T-helper 2 cell (primary cell): ENCODE measurements around the gene SLC7A9.
"Not testable (repeated sequence)": the region's sequence is repeated elsewhere in the genome, so short reads cannot be mapped to it uniquely, and the experiment has no call there.

Source experiments
- DNase-seq, 5 experiments: peaks; one replicate each; pipeline versions ENCODE4 v3.0.0 to v3.0.0-alpha.2; 2012 to 2022
- total RNA-seq, 2 donors: gene quantifications; one replicate each; lab custom pipeline; 2026; lab: John Stamatoyannopoulos, UW

SLC7A9 gene
- total RNA-seq, result 0 to 0.20 reads per million in 2 donors

GRCh38 chr19:32869369-32869965, at the start of gene SLC7A9:
SLC7A9 (minus strand) TSS chr19:32869767; CDS start chr19:32868534, 1,233 bp downstream.
- no peak for DNase-seq

- no peak for DNase-seq
Measured at GRCh38 chr19:32919365-32919764, 49.8 kb upstream of the SLC7A9 start.

GRCh38 chr19:32917616-32917996, 48.0 kb upstream of the SLC7A9 start:
- no peak for DNase-seq

- DNase-seq, result no peak
Measured at GRCh38 chr19:32916969-32917615, 47.5 kb upstream of the SLC7A9 start.

- DNase-seq, result no peak
Measured at GRCh38 chr19:32914879-32915660, 45.5 kb upstream of the SLC7A9 start.

- no peak for DNase-seq
Measured at GRCh38 chr19:32911467-32911866, 41.9 kb upstream of the SLC7A9 start.

GRCh38 chr19:32910874-32911273, 41.3 kb upstream of the SLC7A9 start:
- DNase-seq, result no peak

- DNase-seq, result no peak
Measured at GRCh38 chr19:32910094-32910493, 40.5 kb upstream of the SLC7A9 start.

GRCh38 chr19:32909257-32909656, 39.7 kb upstream of the SLC7A9 start:
- no peak for DNase-seq

GRCh38 chr19:32908641-32909190, 39.1 kb upstream of the SLC7A9 start:
- DNase-seq, result no peak

- no peak for DNase-seq
Measured at GRCh38 chr19:32902448-32902847, 32.9 kb upstream of the SLC7A9 start.

GRCh38 chr19:32901504-32902161, 32.1 kb upstream of the SLC7A9 start:
- DNase-seq, result no peak

- DNase-seq, result no peak
Measured at GRCh38 chr19:32896516-32897214, 27.1 kb upstream of the SLC7A9 start.

GRCh38 chr19:32895384-32895783, 25.8 kb upstream of the SLC7A9 start:
- DNase-seq, result peak in 1 of 5 experiments; percentile 38

GRCh38 chr19:32891609-32892008, 22.0 kb upstream of the SLC7A9 start:
- DNase-seq, result no peak

GRCh38 chr19:32890841-32891240, 21.3 kb upstream of the SLC7A9 start:
- DNase-seq, result no peak

GRCh38 chr19:32890326-32890725, 20.8 kb upstream of the SLC7A9 start:
- DNase-seq, result no peak

GRCh38 chr19:32889137-32889934, 19.8 kb upstream of the SLC7A9 start:
- no peak for DNase-seq

GRCh38 chr19:32887572-32888215, 18.1 kb upstream of the SLC7A9 start:
- DNase-seq, result no peak

GRCh38 chr19:32886241-32886640, 16.7 kb upstream of the SLC7A9 start:
- no peak for DNase-seq

- DNase-seq, result not testable (repeated sequence)
Measured at GRCh38 chr19:32885255-32885654, 15.7 kb upstream of the SLC7A9 start.
